Calu3 (cell line): ENCODE results near the gene GTF3C5. TPM values are rescaled to one million over a fixed set of nuclear protein-coding genes. Genes with fewer than 3 reads are reported as not detected.
"Not testable (repeated sequence)": the region's sequence is repeated elsewhere in the genome, so short reads cannot be mapped to it uniquely, and the experiment has no call there.

Source experiments
- BruUV-seq: library from RNA; stranded (reverse); fragments of 400-500 nt; replicated peaks from 2 replicates; lab custom pipeline; 2021; lab: Mats Ljungman, UMichigan
- CTCF ChIA-PET: fragments of 300-600 bp; sonication (Branson Sonifier 250); formaldehyde crosslinking; loops from one replicate; lab custom pipeline; 2022; ENCODE audit warnings: antibody characterized with exemption; lab: Charles Lee
- DNase-seq: peaks from one replicate; pipeline ENCODE4 v3.0.0; 2022
- H3K27ac Mint-ChIP-seq: one replicate; pipeline ENCODE4 v1.8.0; 2022; ENCODE audit warnings: mixed read lengths; ENCODE audit not compliant: unreplicated experiment
- H3K27me3 Mint-ChIP-seq: one replicate; pipeline ENCODE4 v1.8.0; 2022; ENCODE audit warnings: mixed read lengths; ENCODE audit not compliant: unreplicated experiment
- H3K36me3 Mint-ChIP-seq: one replicate; pipeline ENCODE4 v1.8.0; 2022; ENCODE audit warnings: mild to moderate bottlenecking, moderate library complexity, mixed read lengths; ENCODE audit not compliant: insufficient read depth, unreplicated experiment
- H3K4me1 Mint-ChIP-seq: one replicate; pipeline ENCODE4 v1.8.0; 2022; ENCODE audit warnings: mild to moderate bottlenecking, low read depth, mixed read lengths; ENCODE audit not compliant: unreplicated experiment
- H3K4me3 Mint-ChIP-seq: one replicate; pipeline ENCODE4 v1.8.0; 2022; ENCODE audit warnings: mild to moderate bottlenecking, low read depth, moderate library complexity, mixed read lengths; ENCODE audit not compliant: unreplicated experiment
- H3K9me3 Mint-ChIP-seq: one replicate; pipeline ENCODE4 v1.8.0; 2022; ENCODE audit warnings: low read depth, mixed read lengths; ENCODE audit not compliant: unreplicated experiment
- intact Hi-C: fragments of 100-400 bp; cut with micrococcal nuclease; formaldehyde crosslinking; loops from one replicate; pipeline ENCODE4 v1.10.0; 2022; ENCODE audit not compliant: unreplicated experiment
- total RNA-seq: library from RNA; stranded (reverse); gene quantifications from 2 replicates; pipeline ENCODE4 v1.2.3, GENCODE V29; 2022
- TF ChIP-seq, protein P1 (sequence below): fragments of 200-600 bp; IDR thresholded peaks from one replicate; pipeline ENCODE4 v1.8.0; 2022; ENCODE audit warnings: antibody characterized with exemption; ENCODE audit not compliant: unreplicated experiment

GTF3C5 gene
- total RNA-seq, 1 experiment from 2014 or later: 43.7 TPM

DNA sequence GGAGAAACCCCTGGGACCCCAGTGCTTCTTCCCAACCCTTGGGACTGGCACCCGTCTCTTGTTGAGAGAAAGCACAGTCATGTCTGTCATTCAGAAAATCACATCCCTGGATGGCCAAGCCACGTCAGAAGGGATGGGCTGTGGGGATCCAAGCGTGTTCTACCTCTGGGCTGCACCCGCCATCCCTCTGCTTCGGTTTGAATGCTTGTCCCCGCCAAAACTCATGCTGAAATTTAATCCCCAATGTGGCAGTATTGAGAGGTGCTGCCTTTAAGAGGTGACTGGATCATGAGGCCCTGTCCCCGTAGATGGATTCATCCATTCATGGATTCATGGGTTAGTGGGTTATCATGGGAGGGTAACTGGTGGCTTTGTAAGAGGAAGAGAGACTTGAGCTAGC is 58.0 kb downstream of the GTF3C5 start:
- Mint-ChIP-seq H3K4me3 (no peak overlapping the region), H3K9me3 (no peaks in the 10 kb centered on the region), H3K27ac (no peak overlapping the region), H3K36me3 (no peaks in the 10 kb centered on the region), H3K27me3 (no peaks in the 10 kb centered on the region), H3K4me1 (no peaks in the 10 kb centered on the region)
- CTCF ChIA-PET: no interaction called here
- no peak for DNase-seq
- intact Hi-C loops: no loop called here
- no TSS peak for BruUV-seq
- TF ChIP-seq, protein P1, sequence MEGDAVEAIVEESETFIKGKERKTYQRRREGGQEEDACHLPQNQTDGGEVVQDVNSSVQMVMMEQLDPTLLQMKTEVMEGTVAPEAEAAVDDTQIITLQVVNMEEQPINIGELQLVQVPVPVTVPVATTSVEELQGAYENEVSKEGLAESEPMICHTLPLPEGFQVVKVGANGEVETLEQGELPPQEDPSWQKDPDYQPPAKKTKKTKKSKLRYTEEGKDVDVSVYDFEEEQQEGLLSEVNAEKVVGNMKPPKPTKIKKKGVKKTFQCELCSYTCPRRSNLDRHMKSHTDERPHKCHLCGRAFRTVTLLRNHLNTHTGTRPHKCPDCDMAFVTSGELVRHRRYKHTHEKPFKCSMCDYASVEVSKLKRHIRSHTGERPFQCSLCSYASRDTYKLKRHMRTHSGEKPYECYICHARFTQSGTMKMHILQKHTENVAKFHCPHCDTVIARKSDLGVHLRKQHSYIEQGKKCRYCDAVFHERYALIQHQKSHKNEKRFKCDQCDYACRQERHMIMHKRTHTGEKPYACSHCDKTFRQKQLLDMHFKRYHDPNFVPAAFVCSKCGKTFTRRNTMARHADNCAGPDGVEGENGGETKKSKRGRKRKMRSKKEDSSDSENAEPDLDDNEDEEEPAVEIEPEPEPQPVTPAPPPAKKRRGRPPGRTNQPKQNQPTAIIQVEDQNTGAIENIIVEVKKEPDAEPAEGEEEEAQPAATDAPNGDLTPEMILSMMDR: no peak

DNA sequence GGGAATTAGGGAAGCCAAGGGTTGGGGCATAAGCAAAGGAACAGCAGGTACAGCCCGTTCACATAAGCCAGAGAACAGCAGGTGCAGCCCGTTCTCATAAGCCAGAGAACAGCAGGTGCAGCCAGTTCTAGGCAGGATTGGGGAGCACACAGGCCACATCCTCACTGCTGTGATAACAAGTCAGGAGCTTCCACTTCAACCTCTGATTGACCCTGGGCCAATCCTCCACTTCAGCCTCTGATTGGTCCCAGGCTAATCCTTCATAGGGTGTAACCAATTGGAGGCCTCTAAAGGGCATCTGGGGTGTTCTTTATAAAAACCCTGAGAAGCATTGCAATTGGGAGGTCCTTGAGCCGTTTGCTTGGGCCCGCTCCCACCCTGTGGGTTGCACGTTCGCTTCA is 58.5 kb downstream of the GTF3C5 start:
- Mint-ChIP-seq H3K4me1 (no peaks in the 10 kb centered on the region), H3K9me3 (no peaks in the 10 kb centered on the region), H3K27ac (no peak overlapping the region), H3K27me3 (no peaks in the 10 kb centered on the region), H3K4me3 (no peak overlapping the region), H3K36me3 (no peaks in the 10 kb centered on the region)
- TF ChIP-seq, protein P1: no peak
- CTCF ChIA-PET: no interaction called here
- intact Hi-C loops: no loop called here
- no TSS peak for BruUV-seq
- DNase-seq: no peak

DNA sequence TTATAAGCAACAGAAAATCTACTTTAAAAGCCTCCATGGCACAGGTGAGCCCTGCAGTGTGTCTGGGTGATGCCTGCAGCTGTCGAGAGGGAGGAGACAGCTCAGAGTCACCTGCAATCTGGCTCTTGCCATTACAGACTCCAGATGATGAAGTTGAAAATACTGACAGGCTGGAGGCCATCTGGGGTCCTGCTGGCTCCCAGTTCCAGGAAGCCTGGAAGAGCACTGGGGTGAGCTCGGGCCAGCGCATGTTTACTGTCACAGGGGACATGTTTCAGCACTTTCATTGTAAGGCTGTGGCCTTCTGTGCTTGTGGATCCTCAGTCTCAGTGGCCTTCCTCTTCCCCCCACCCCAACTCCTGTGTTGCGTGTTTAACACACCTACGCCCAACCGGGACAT is 59.4 kb downstream of the GTF3C5 start:
- DNase-seq: no peak
- Mint-ChIP-seq H3K4me1 (no peaks in the 10 kb centered on the region), H3K4me3 (no peak overlapping the region), H3K36me3 (no peaks in the 10 kb centered on the region), H3K9me3 (no peaks in the 10 kb centered on the region), H3K27me3 (no peaks in the 10 kb centered on the region), H3K27ac (no peak overlapping the region)
- CTCF ChIA-PET: no interaction called here
- intact Hi-C loops: no loop called here
- TF ChIP-seq, protein P1: no peak
- no TSS peak for BruUV-seq

DNA sequence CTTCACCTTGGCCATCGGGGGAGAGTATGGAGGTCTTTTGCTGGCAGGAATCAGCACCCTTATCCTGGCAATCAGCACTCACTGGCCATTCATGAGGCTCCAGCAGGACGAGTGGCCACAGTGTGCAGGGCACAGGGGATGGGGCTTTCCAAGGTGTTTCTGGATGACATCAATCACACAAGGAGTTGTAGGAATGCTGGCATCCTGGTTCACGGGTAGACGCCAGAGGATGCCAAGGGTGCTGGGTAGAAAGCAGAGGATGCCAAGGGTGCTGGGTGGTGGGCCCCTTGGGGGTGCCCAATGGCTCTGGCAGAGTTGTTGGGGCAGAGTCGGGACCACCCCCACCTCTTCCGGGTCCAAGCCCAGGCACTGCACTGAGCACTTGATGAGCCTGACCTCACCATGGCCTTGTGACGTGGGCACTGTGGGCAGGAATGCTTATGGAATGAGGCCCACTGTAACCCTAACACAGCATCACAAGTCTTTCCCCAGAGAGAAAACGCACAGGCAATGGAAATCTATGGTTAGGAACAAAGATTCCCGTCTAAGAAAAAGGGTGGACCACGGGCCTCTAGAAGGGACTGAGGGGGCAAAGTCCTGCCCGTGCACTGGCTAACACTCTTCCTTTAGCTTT is 60.1 kb downstream of the GTF3C5 start:
- Mint-ChIP-seq H3K27me3 (no peaks in the 10 kb centered on the region), H3K27ac (no peak overlapping the region), H3K9me3 (no peaks in the 10 kb centered on the region), H3K4me1 (no peaks in the 10 kb centered on the region), H3K4me3 (no peak overlapping the region), H3K36me3 (no peaks in the 10 kb centered on the region)
- intact Hi-C loops: no loop called here
- TF ChIP-seq, protein P1: no peak
- CTCF ChIA-PET: no interaction called here
- BruUV-seq: no TSS peak
- no peak for DNase-seq

DNA sequence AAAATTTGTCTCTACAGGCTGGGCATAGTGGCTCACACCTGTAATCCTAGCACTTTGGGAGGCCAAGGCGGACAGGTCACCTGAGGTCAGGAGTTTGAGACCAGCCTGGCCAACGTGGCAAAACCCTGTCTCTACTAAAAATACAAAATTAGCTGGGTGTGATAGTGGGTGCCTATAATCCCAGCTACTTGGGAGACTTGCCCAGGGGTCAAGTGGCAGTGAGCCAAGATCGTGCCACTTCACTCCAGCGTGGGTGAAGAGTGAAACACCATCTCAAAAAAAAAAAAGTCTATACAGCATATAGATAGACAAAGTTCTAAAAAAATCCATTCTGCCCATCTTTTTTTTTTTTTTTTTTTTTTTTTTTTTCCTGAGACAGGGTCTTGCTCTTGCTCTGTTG is 63.6 kb downstream of the GTF3C5 start:
- DNase-seq, H3K9me3 Mint-ChIP-seq, intact Hi-C loops, H3K4me1 Mint-ChIP-seq, H3K27ac Mint-ChIP-seq, H3K36me3 Mint-ChIP-seq, H3K27me3 Mint-ChIP-seq, H3K4me3 Mint-ChIP-seq, BruUV-seq: not testable (repeated sequence)
- CTCF ChIA-PET: interaction anchor here (0.6 kb wide), 1 partner anchor 9 kb away, joined by 3 read pairs; no protein-coding TSS in a partner anchor
